T-helper 2 cell treated with Interferon-gamma antibody and Interleukin-4, amounts not matched to agents 5 μg/mL and 100 μg/mL, for 36 hours (primary cell): ENCODE measurements around the gene MRS2.

Source experiments
- DNase-seq: peaks from one replicate; pipeline ENCODE4 v3.0.0; 2021; ENCODE audit warnings: low spot score
- H3K27ac Mint-ChIP-seq: one replicate; pipeline ENCODE4 v1.8.0; 2021; ENCODE audit warnings: mild to moderate bottlenecking, mixed read lengths
- H3K27me3 Mint-ChIP-seq: one replicate; pipeline ENCODE4 v1.8.0; 2021; ENCODE audit warnings: low read depth, mixed read lengths
- H3K36me3 Mint-ChIP-seq: one replicate; pipeline ENCODE4 v1.8.0; 2021; ENCODE audit warnings: low read depth, mixed read lengths
- H3K4me1 Mint-ChIP-seq: one replicate; pipeline ENCODE4 v1.8.0; 2021; ENCODE audit warnings: low read depth, mixed read lengths
- H3K4me3 Mint-ChIP-seq: one replicate; pipeline ENCODE4 v1.8.0; 2022; ENCODE audit warnings: mild to moderate bottlenecking, moderate library complexity, mixed read lengths
- H3K9me3 Mint-ChIP-seq: one replicate; pipeline ENCODE4 v1.8.0; 2021; ENCODE audit warnings: mixed read lengths

Gene MRS2

DNA sequence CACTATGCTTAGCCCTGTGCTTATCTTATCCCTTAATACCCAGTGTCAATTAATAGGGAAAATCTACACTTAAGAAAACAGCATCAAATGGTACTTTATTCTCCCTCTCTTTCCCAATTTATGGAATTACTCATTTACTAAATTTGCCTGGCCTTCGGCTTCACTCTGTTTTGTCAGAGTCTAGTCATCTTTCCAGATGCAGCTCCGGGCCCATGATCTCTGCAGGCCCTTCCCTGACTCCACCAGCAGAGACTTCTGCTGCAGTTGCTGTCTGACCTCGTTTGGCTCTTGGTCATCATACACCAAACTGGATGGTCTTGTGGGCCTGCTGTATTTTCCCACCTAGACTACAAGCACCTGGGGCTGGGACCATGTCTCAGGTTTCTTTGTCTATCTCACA, 27.4 kb downstream of the MRS2 start:
- H3K4me3 Mint-ChIP-seq, result no peak overlapping the region
- no peak overlapping the region for H3K27ac Mint-ChIP-seq
- H3K27me3 Mint-ChIP-seq, result no peaks in the 10 kb centered on the region
- no peak for DNase-seq
- no peaks in the 10 kb centered on the region for H3K9me3 Mint-ChIP-seq
- H3K4me1 Mint-ChIP-seq, result no peaks in the 10 kb centered on the region
- H3K36me3 Mint-ChIP-seq, result peaks cover under 1% of the 10 kb centered on the region

DNA sequence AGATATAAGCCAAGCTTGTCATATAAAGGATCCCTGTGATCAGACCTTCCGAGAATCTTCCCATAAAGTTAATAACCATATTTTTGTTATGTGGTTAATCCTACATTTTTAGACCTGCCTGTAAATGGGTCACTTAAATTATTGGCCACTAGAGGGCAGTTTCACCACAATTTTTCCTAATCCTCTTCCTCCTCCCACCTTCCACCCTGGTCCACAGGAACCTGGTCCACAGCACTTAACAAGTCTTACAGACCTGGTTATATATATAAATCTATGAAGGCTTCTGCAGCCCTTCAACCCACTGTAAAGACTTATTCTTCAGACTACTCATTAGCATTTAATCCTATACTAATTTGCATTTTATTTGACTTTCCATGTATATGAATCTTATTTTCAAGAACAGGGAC, 28.3 kb downstream of the MRS2 start:
- no peak overlapping the region for H3K27ac Mint-ChIP-seq
- H3K9me3 Mint-ChIP-seq, result no peaks in the 10 kb centered on the region
- H3K27me3 Mint-ChIP-seq, result no peaks in the 10 kb centered on the region
- peaks cover 2% of the 10 kb centered on the region for H3K4me1 Mint-ChIP-seq
- H3K36me3 Mint-ChIP-seq, result no peaks in the 10 kb centered on the region
- H3K4me3 Mint-ChIP-seq, result no peak overlapping the region
- DNase-seq, result no peak

DNA sequence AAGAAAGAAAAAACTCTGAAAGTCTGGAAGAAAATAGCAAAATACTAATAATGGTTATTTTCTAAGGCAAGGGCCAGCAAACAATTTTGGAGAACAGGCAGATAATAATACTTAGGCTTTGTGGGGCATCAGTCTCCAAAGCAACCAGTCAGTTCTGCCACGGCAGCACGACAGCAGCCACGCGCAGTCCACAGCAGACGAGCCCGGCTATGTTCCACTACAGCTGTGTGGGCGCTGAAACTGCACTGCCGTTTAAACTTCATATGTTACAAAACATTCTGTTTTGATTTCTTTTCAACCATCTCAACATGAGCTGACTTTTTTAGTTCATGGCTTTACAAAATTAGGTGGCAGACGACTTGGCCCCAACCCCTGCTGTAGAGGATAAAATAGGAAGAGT, 29.9 kb downstream of the MRS2 start:
- Mint-ChIP-seq H3K27me3 (no peaks in the 10 kb centered on the region), H3K9me3 (no peaks in the 10 kb centered on the region), H3K4me1 (peaks cover 2% of the 10 kb centered on the region)

DNA sequence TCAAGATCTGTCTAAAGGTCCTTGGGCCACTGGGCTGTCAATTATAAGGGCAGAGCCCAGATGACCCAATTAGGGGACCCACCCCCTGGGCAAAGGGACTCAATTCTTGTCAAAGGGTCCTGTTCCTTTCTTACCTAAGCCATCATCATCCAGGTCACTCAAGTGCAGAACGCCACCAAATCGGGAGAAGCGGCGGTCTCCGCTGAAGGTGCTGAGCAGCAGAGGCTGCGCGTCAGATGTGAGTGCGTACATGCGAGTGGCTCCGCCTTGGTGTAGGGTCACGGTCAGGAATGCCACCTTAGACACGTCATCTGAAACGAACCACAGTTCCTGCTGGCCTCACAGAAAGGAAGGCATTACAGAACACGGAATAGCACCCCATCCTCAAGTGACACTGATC, 34.2 kb downstream of the MRS2 start:
- peaks cover 6% of the 10 kb centered on the region for H3K4me1 Mint-ChIP-seq
- H3K9me3 Mint-ChIP-seq, result no peaks in the 10 kb centered on the region
- no peak overlapping the region for H3K27ac Mint-ChIP-seq
- H3K36me3 Mint-ChIP-seq, result no peaks in the 10 kb centered on the region
- DNase-seq, result no peak
- H3K27me3 Mint-ChIP-seq, result no peaks in the 10 kb centered on the region
- H3K4me3 Mint-ChIP-seq, result no peak overlapping the region

More for the DNA sequence above, 29.9 kb downstream of the MRS2 start:
- Mint-ChIP-seq H3K4me3 (no peak overlapping the region), H3K36me3 (no peaks in the 10 kb centered on the region), H3K27ac (no peak overlapping the region)
- no peak for DNase-seq

DNA sequence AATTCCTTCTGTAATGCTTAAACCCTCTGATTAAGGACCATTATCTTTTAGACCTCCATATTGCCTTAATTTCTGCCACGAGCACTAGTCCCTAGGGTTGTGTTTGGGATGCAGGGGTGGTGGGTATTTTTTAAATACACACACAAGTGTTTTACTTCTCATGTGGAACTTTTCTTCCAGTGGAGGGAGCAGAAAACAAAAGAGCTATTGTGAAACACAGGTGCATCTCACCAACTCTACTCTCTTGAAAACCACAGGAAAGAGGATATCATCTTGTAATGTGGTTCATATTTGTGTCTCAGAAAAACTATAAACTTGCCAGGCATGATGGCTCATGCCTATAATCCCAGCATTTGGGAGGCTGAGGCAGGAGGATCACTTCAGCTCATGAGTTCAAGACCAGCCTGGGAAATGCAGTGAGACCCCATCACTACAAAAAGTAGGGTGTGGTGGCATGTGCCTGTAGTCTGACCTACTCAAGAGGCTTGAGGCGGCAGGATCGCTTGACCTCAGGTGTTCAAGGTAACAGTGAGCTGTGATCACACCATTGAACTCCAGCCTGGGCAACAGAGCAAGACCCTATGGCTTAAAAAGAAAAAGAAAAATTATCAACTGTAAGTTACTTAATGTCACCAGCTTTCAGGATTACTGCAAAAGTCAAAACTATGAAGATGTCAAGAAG, 37.3 kb downstream of the MRS2 start:
- Mint-ChIP-seq H3K4me1 (peaks cover 6% of the 10 kb centered on the region), H3K27me3 (peaks cover 2% of the 10 kb centered on the region), H3K4me3 (no peak overlapping the region), H3K9me3 (no peaks in the 10 kb centered on the region), H3K36me3 (no peaks in the 10 kb centered on the region), H3K27ac (no peak overlapping the region)
- no peak for DNase-seq

DNA sequence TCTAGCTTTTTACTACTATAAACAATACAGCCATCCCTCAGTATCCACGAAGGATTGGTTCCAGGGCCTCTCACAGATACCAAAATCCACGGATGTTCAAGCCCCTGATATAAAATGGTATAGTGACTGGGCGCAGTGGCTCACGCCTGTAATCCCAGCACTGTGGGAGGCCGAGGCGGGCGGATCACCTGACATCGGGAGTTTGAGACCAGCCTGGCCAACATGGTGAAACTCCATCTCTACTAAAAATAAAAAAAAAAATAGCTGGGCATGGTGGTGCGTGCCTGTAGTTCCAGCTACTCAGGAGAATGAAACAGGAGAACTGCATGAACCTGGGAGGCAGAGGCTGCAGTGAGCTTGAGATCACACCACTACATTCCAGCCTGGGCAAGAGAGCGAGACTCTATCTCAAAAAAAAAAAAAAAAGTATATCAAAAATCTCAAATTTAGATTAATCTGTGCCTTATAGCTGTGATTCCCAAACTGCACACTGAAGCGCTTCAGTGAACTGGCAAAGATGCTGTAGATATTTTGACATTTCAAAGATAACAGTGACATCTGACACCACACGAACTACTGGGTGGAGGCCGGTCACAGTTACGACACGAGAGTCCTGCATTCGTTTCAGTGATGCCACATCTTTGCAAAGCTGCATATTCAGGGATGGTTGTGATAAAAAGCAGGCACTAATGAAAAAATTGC, 38.3 kb downstream of the MRS2 start:
- H3K27me3 Mint-ChIP-seq, result peaks cover 2% of the 10 kb centered on the region
- no peak overlapping the region for H3K4me3 Mint-ChIP-seq
- DNase-seq, result no peak
- H3K9me3 Mint-ChIP-seq, result no peaks in the 10 kb centered on the region
- peaks cover 4% of the 10 kb centered on the region for H3K4me1 Mint-ChIP-seq
- H3K36me3 Mint-ChIP-seq, result no peaks in the 10 kb centered on the region
- H3K27ac Mint-ChIP-seq, result no peak overlapping the region

GRCh38 chr6:24441599-24441904, 38.8 kb downstream of the MRS2 start:
- no peak for DNase-seq
- no peak overlapping the region for H3K27ac Mint-ChIP-seq
- H3K4me3 Mint-ChIP-seq, result no peak overlapping the region
- peaks cover 4% of the 10 kb centered on the region for H3K4me1 Mint-ChIP-seq
- H3K27me3 Mint-ChIP-seq, result peaks cover 2% of the 10 kb centered on the region
- H3K9me3 Mint-ChIP-seq, result no peaks in the 10 kb centered on the region
- no peaks in the 10 kb centered on the region for H3K36me3 Mint-ChIP-seq

DNA sequence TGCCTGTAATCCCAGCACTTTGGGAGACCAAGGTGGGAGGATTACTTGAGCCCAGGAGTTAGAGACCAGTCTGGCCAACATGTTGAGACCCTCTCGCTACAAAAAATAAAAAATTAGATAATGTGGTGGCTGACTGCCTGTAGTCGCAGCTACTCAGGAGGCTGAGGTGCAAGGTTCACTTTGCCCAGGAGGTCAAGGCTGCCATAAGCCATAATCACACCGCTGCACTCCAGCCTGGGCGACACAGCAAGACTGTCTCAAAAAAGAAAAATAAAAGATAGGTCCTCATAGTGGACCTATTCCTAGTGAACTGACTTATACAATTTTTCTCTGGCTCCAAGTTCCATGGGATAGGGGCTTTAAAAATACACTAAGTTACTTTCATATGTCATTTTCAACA, 41.9 kb downstream of the MRS2 start:
- Mint-ChIP-seq H3K27ac (no peak overlapping the region), H3K4me1 (peaks cover 4% of the 10 kb centered on the region), H3K9me3 (no peaks in the 10 kb centered on the region), H3K27me3 (peaks cover 2% of the 10 kb centered on the region), H3K4me3 (no peak overlapping the region), H3K36me3 (no peaks in the 10 kb centered on the region)
- no peak for DNase-seq

- Mint-ChIP-seq H3K4me1 (no peaks in the 10 kb centered on the region), H3K27ac (no peak overlapping the region), H3K36me3 (no peaks in the 10 kb centered on the region), H3K27me3 (peaks cover 2% of the 10 kb centered on the region), H3K4me3 (no peak overlapping the region), H3K9me3 (no peaks in the 10 kb centered on the region)
- DNase-seq, result no peak
Measured at GRCh38 chr6:24445704-24446103, 43.0 kb downstream of the MRS2 start.

DNA sequence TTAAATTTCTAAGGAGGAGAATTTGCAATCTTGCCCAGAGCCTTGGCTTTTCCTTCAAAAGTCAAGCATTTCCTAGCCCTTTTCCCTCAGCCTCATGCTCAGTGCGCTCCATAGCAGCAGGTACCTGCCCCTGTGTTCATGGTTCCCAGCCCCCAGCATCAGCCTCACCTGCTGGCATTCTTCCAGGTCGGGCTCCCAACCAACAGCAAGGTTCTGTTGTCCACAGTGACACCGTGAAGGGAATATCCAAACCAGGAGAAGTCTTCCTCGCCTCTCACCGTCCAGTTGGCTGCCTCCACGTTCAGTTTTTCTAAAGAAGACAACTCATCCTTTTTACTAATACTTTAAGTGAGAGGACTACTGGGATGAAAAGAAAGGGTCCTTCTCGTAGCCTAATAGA, 43.9 kb downstream of the MRS2 start:
- no peaks in the 10 kb centered on the region for H3K9me3 Mint-ChIP-seq
- no peak for DNase-seq
- no peak overlapping the region for H3K27ac Mint-ChIP-seq
- no peak overlapping the region for H3K4me3 Mint-ChIP-seq
- H3K4me1 Mint-ChIP-seq, result no peaks in the 10 kb centered on the region
- H3K36me3 Mint-ChIP-seq, result no peaks in the 10 kb centered on the region
- H3K27me3 Mint-ChIP-seq, result peaks cover 2% of the 10 kb centered on the region

DNA sequence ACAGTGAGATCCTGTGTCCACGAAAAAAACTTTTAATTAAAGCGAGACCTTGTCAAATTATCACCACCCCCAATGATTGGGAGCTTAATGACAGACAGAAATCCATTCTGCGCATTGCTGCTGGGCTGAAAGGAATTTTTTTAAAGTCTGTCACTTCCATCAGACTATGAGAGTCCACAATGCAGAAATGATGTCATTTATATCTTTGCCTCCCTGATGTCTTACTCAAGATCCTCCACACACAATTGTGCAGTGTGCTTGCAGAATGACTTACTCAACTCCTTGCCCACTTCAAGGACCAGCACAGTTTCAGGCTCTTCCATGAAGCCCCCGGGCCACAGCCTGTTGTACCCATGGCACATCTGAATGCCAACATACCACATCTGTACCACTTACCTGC, 45.7 kb downstream of the MRS2 start:
- Mint-ChIP-seq H3K4me1 (no peaks in the 10 kb centered on the region), H3K27me3 (no peaks in the 10 kb centered on the region), H3K36me3 (no peaks in the 10 kb centered on the region), H3K9me3 (no peaks in the 10 kb centered on the region), H3K4me3 (no peak overlapping the region), H3K27ac (no peak overlapping the region)
- no peak for DNase-seq

- no peaks in the 10 kb centered on the region for H3K36me3 Mint-ChIP-seq
- no peaks in the 10 kb centered on the region for H3K27me3 Mint-ChIP-seq
- H3K4me3 Mint-ChIP-seq, result no peak overlapping the region
- H3K27ac Mint-ChIP-seq, result no peak overlapping the region
- DNase-seq, result no peak
- H3K4me1 Mint-ChIP-seq, result no peaks in the 10 kb centered on the region
- H3K9me3 Mint-ChIP-seq, result no peaks in the 10 kb centered on the region
Measured at GRCh38 chr6:24448828-24449525, 46.2 kb downstream of the MRS2 start.

DNA sequence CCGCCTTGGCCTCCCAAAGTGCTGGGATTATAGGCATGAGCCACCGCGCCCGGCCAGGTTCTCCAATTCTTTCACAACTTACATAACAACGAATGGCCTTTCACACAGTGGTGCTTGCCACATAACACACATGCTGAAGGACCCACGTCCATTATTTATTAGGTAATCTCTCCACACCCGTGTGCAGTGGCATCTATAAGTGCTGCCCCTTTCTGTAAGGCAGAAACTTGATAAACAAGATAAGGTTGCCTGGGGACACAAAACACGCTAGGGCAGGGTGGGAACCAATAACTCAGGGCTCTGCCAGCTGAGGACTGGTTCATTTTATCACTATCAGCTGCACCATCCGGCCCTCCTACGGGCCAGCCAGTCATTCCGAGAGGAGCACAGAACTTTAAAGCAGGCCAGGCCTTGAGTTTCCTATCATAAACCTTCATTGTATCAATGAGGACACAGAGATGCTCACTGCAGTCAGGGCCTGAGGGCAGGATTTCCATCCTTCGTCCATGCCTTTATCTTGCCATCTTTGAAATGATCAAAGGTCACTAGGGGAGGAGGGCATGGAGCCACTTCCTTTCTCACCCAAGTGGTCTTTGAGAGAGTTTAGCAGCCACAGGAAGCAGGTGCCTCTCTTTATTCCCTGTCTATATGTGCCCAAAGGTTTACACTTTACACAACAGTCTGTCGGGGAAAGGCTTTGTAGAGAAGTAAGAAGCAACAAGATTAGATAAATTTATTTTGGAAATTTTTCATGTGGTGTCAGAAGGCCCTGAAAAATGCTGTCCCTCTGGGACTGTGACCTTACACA, 49.0 kb downstream of the MRS2 start:
- no peak overlapping the region for H3K4me3 Mint-ChIP-seq
- no peaks in the 10 kb centered on the region for H3K4me1 Mint-ChIP-seq
- DNase-seq, result no peak
- no peak overlapping the region for H3K27ac Mint-ChIP-seq
- H3K9me3 Mint-ChIP-seq, result no peaks in the 10 kb centered on the region
- no peaks in the 10 kb centered on the region for H3K27me3 Mint-ChIP-seq
- no peaks in the 10 kb centered on the region for H3K36me3 Mint-ChIP-seq

- DNase-seq, result no peak
- no peaks in the 10 kb centered on the region for H3K4me1 Mint-ChIP-seq
- H3K27ac Mint-ChIP-seq, result no peak overlapping the region
- no peaks in the 10 kb centered on the region for H3K36me3 Mint-ChIP-seq
- H3K9me3 Mint-ChIP-seq, result no peaks in the 10 kb centered on the region
- no peak overlapping the region for H3K4me3 Mint-ChIP-seq
- H3K27me3 Mint-ChIP-seq, result no peaks in the 10 kb centered on the region
Measured at GRCh38 chr6:24453921-24454320, 51.2 kb downstream of the MRS2 start.
